GM18951 (cell line): ENCODE results near the gene UBE2QL1.

Experiments
- POLR2A ChIP-seq: IDR thresholded peaks from 4 replicates; pipeline ENCODE4 v1.6.1; 2011; ENCODE audit warnings: mild to moderate bottlenecking; ENCODE audit not compliant: insufficient read length, insufficient read depth; ENCODE audit errors: extremely low read depth
- in situ Hi-C: fragments of 300-500 bp; cut with MboI; formaldehyde crosslinking; loops from one replicate; pipeline ENCODE4 v1.12.0; 2022; ENCODE audit warnings: low sequenced_read_pairs, mixed read lengths, inconsistent platforms; ENCODE audit not compliant: unreplicated experiment

The UBE2QL1 gene

GRCh38 chr5:6454628-6455053 lies 6.0 kb downstream of the UBE2QL1 start:
- no peak for TF ChIP-seq POLR2A
- in situ Hi-C loops = no loop called here

GRCh38 chr5:6455571-6456200 lies 7.0 kb downstream of the UBE2QL1 start:
- no peak for TF ChIP-seq POLR2A
- in situ Hi-C loops = no loop called here

GRCh38 chr5:6456766-6457370 lies 8.2 kb downstream of the UBE2QL1 start:
- in situ Hi-C loops = no loop called here
- TF ChIP-seq POLR2A = no peak

- TF ChIP-seq POLR2A = no peak
- in situ Hi-C loops = no loop called here
These were observed 8.9 kb downstream of the UBE2QL1 start for GRCh38 chr5:6457592-6457991.

- no peak for TF ChIP-seq POLR2A
- in situ Hi-C loops = no loop called here
These were observed 10.2 kb downstream of the UBE2QL1 start for GRCh38 chr5:6458833-6459232.

GRCh38 chr5:6459896-6460295 lies 11.2 kb downstream of the UBE2QL1 start:
- TF ChIP-seq POLR2A = no peak
- in situ Hi-C loops = no loop called here

GRCh38 chr5:6461006-6461405 lies 12.3 kb downstream of the UBE2QL1 start:
- in situ Hi-C loops = no loop called here
- TF ChIP-seq POLR2A = no peak

GRCh38 chr5:6461793-6462650 lies 13.4 kb downstream of the UBE2QL1 start:
- no peak for TF ChIP-seq POLR2A
- in situ Hi-C loops = no loop called here

GRCh38 chr5:6462671-6463070 lies 14.0 kb downstream of the UBE2QL1 start:
- no peak for TF ChIP-seq POLR2A
- in situ Hi-C loops = no loop called here

GRCh38 chr5:6464441-6464840 lies 15.8 kb downstream of the UBE2QL1 start:
- in situ Hi-C loops = no loop called here
- TF ChIP-seq POLR2A = no peak

- in situ Hi-C loops = no loop called here
- no peak for TF ChIP-seq POLR2A
These were observed 17.5 kb downstream of the UBE2QL1 start for GRCh38 chr5:6465831-6466790.

GRCh38 chr5:6466975-6467567 lies 18.4 kb downstream of the UBE2QL1 start:
- TF ChIP-seq POLR2A = no peak
- in situ Hi-C loops = no loop called here
